GM12878 (cell line): ENCODE measurements around the gene SEC14L1. TPM values are rescaled to one million over a fixed set of nuclear protein-coding genes. Genes with fewer than 3 reads are reported as not detected.

Source experiments
- ATAC-seq: fragments of 200-7000 bp; cut with Tn5 transposase; 3 replicates; pipeline ENCODE4 v1.9.1; 2020; ENCODE audit warnings: mild to moderate bottlenecking, moderate library complexity
- BruUV-seq: library from RNA; stranded (reverse); fragments of 400-500 nt; replicated peaks from 2 replicates; lab custom pipeline; 2021; lab: Mats Ljungman, UMichigan
- CTCF ChIA-PET: fragments of 300-600 bp; sonication (Branson Sonifier 250); formaldehyde crosslinking; extraction: SDS; loops from one replicate; lab custom pipeline; 2021; ENCODE audit warnings: inconsistent platforms; lab: Yijun Ruan, JAX
- POLR2A ChIA-PET: fragments of 350-600 bp; formaldehyde crosslinking; extraction: SDS; loops from one replicate; lab custom pipeline; 2021; ENCODE audit warnings: inconsistent platforms; lab: Charles Lee
- RAD21 ChIA-PET: fragments of 300-600 bp; sonication (Branson Sonifier 250); formaldehyde crosslinking; loops from one replicate; lab custom pipeline; 2023; ENCODE audit warnings: antibody characterized with exemption; ENCODE audit not compliant: unreplicated experiment; lab: Charles Lee
- SMC1A ChIA-PET: fragments of 300-600 bp; sonication (Branson Sonifier 250); formaldehyde crosslinking; loops from one replicate; lab custom pipeline; 2023; ENCODE audit not compliant: unreplicated experiment, uncharacterized antibody; lab: Charles Lee
- DNase-seq: peaks from one replicate; pipeline ENCODE4 v3.0.0-alpha.2; 2011; ENCODE audit warnings: low read depth, low spot score
- FAIRE-seq: peaks from 3 replicates; lab custom pipeline; 2011; peaks lifted over from hg19 to GRCh38; lab: Jason Lieb, UNC
- H2AFZ ChIP-seq: 2 replicates; pipeline ENCODE4 v1.6.0; 2011; ENCODE audit warnings: low read depth, low read length, control low read depth; ENCODE audit not compliant: control insufficient read depth
- H3K27ac ChIP-seq: 2 replicates; pipeline ENCODE4 v1.5.1; 2011; ENCODE audit warnings: control low read depth; ENCODE audit not compliant: control insufficient read depth, insufficient read depth
- H3K27me3 ChIP-seq, 2 experiments: replicated peaks in 1 of 2; 2 replicates each; pipeline versions ENCODE4 v1.6.0 to v1.6.1; 2011; ENCODE audit warnings: low read length in 1 of 2; ENCODE audit not compliant: control insufficient read depth in 2 of 2, insufficient read depth in 2 of 2
- H3K36me3 ChIP-seq, 2 experiments: 2 replicates each; pipeline ENCODE4 v1.5.1; 2011; ENCODE audit warnings: low read length in 1 of 2; ENCODE audit not compliant: control insufficient read depth in 2 of 2, insufficient read depth in 2 of 2
- H3K4me1 ChIP-seq: 2 replicates; pipeline ENCODE4 v1.6.1; 2011; ENCODE audit warnings: mild to moderate bottlenecking, low read length, moderate library complexity, mixed read lengths; ENCODE audit not compliant: control insufficient read depth, insufficient read depth
- H3K4me2 ChIP-seq: 2 replicates; pipeline ENCODE4 v1.6.0; 2011; ENCODE audit warnings: control low read depth; ENCODE audit not compliant: control insufficient read depth, insufficient read depth
- H3K4me3 ChIP-seq: fragments of 200-600 bp; sonication (generic); 2 replicates; pipeline ENCODE4 v1.5.1; 2016
- H3K79me2 ChIP-seq: 2 replicates; pipeline ENCODE4 v1.6.0; 2011; ENCODE audit warnings: low read length; ENCODE audit not compliant: control insufficient read depth, insufficient read depth
- H3K9ac ChIP-seq: 2 replicates; pipeline ENCODE4 v1.8.0; 2011; ENCODE audit warnings: low read length, control low read depth, mixed read lengths; ENCODE audit not compliant: control insufficient read depth, insufficient read depth
- H3K9me3 ChIP-seq: replicated peaks from 3 replicates; pipeline ENCODE4 v1.5.1; 2011; ENCODE audit warnings: mild to moderate bottlenecking, low read length; ENCODE audit not compliant: control insufficient read depth, insufficient read depth
- H4K20me1 ChIP-seq: 2 replicates; pipeline ENCODE4 v1.6.0; 2011; ENCODE audit not compliant: control insufficient read depth, insufficient read depth
- BHLHE40 ChIP-seq, 2 experiments: fragments of 450-650 bp in 1 of 2; IDR thresholded peaks; 2 replicates each; pipeline ENCODE4 v1.6.1; 2011 to 2017; ENCODE audit warnings: low read depth in 2 of 2, borderline replicate concordance in 1 of 2, improper control_type of control experiment in 1 of 2, low read length in 1 of 2, mild to moderate bottlenecking in 1 of 2
- EP300 ChIP-seq, 2 experiments: fragments of 150-350 bp in 1 of 2; IDR thresholded peaks; 2 replicates each; pipeline ENCODE4 v1.6.1; 2011 to 2012; ENCODE audit warnings: low read depth in 2 of 2, low read length in 2 of 2, borderline replicate concordance in 1 of 2, improper control_type of control experiment in 1 of 2, inconsistent platforms in 1 of 2; ENCODE audit not compliant: control insufficient read depth in 1 of 2
- JUNB ChIP-seq: IDR thresholded peaks from 2 replicates; pipeline ENCODE4 v1.6.1; 2016; ENCODE audit warnings: antibody characterized with exemption, mild to moderate bottlenecking
- MEF2A ChIP-seq: IDR thresholded peaks from 2 replicates; pipeline ENCODE4 v1.6.1; 2011; ENCODE audit warnings: low read depth, mild to moderate bottlenecking, low read length, moderate library complexity; ENCODE audit not compliant: insufficient read depth
- MXI1 ChIP-seq: fragments of 150-350 bp; IDR thresholded peaks from 2 replicates; pipeline ENCODE4 v1.6.1; 2011; ENCODE audit warnings: low read depth, mild to moderate bottlenecking, inconsistent platforms, low read length, improper control_type of control experiment
- NBN ChIP-seq: fragments of 450-650 bp; IDR thresholded peaks from 2 replicates; pipeline ENCODE4 v1.6.1; 2016
- RAD51 ChIP-seq: fragments of 450-650 bp; IDR thresholded peaks from 2 replicates; pipeline ENCODE4 v1.6.1; 2016; ENCODE audit warnings: moderate library complexity, mild to moderate bottlenecking, inconsistent platforms
- WGBS: methylation state at CpG from one replicate; pipeline ENCODE4 v1.1.6; 2016; ENCODE audit warnings: low lambda C conversion rate; ENCODE audit not compliant: insufficient replicate concordance, insufficient coverage; ENCODE audit errors: missing lambda C conversion rate; 5-methylcytosine and 5-hydroxymethylcytosine counted together
- in situ Hi-C: fragments of 300-500 bp; cut with MboI; formaldehyde crosslinking; loops from 9 replicates; pipeline ENCODE4 v1.14.3; 2018; ENCODE audit warnings: mixed read lengths
- intact Hi-C: fragments of 100-400 bp; cut with micrococcal nuclease; formaldehyde crosslinking; loops from one replicate; pipeline ENCODE4 v1.14.2; 2022; ENCODE audit not compliant: unreplicated experiment
- polyA plus RNA-seq, 11 experiments: library from polyadenylated mRNA; depleted of rRNA in 4 of 11; unstranded in 6 of 11; stranded (reverse) in 5 of 11; fragments of >200 nt; fragmentation: Nextera tagmentation in 4 of 11; fragmentation: Illumina TruSeq in 1 of 11; extraction: Ambion mirVana in 4 of 11; extraction: Trizol in 1 of 11; gene quantifications; 1 replicate in 1 of 11; 2 replicates in 10 of 11; pipeline versions ENCODE4 v1.2.1 to v1.2.3, GENCODE V29; 2011 to 2016; ENCODE audit warnings: inconsistent platforms in 2 of 11, missing spikeins in 2 of 11, low read depth in 1 of 11
- total RNA-seq, 4 experiments: library from RNA; depleted of rRNA in 3 of 4; stranded (reverse); fragments of >200 nt in 3 of 4; fragmentation: Illumina TruSeq in 1 of 4; extraction: Trizol in 1 of 4; gene quantifications; 2 replicates each; pipeline versions ENCODE4 v1.2.1 to v1.2.3, GENCODE V29; 2013 to 2021

SEC14L1 gene
- total and polyA plus RNA-seq, 10 of the 15 experiments (the other 5 are each of a cell fraction or from before 2014, with no cell fraction given) = 6.3 to 66.1 (median 33.5) TPM

DNA sequence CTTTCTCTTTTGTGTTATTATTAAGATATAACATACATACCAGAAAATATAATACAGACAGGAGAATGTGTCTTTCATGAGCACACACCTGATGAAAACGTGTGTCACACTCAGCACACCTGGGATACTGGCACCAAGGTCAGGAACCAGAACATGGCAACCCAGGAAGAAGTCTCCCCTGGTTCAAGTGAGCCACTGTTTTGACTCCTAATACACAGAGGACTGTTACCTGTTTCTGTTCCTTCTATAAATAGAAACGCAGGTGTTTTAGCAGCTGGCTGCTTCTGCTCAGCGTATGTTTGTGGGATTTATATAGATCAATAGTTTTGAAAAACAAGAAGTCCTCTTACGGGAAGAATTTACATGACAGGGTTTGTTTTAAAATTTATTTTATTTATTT lies 3.5 kb downstream of the SEC14L1 start (continued):
- TF ChIP-seq EP300 (IDR thresholded peaks at IDR 0.05; ENCODE audit: borderline replicate concordance in 1 of 2, control insufficient read depth in 1 of 2, low read depth in 2 of 2, low read length in 2 of 2) = peak in 1 of 2 experiments; percentile 27; a peak in 1 of 4 replicates
- no peak for TF ChIP-seq MXI1
- peak; percentile 75 for TF ChIP-seq MEF2A
- TF ChIP-seq, all 136 proteins: peak for 7

DNA sequence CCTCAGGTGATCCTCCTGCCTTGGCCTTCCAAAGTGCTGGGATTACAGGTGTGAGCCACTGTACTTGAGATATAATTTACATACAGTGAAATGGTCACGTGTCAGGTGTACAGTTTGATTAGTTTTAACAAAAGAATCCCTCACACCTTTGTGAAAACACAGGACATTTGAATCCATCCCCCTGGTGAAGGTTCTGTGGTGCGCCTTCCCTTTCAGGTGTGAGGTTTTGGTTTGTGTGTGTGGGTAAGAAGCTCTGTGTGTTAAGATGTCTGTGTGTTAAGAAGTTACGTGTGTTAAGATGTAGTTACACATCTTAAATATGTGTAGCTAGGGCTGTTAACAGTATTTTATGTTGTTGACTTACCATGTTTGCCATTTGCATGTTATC lies 4.4 kb downstream of the SEC14L1 start:
- in situ Hi-C loops (no loop called here), intact Hi-C loops (no loop called here)
- peak overlapping the region; percentile 100 for H3K4me2 ChIP-seq
- no peak overlapping the region for H2AFZ ChIP-seq
- H3K27ac ChIP-seq = peak overlapping the region; percentile 97
- peaks cover 4% of the 10 kb centered on the region; the same call in 1 of the 2 replicates for H4K20me1 ChIP-seq
- WGBS = 32% methylated on average over 3 of the region's 3 CpGs
- H3K36me3 ChIP-seq = peaks cover 8 to 18% of the 10 kb centered on the region in 2 experiments
- H3K4me3 ChIP-seq = peak overlapping the region; percentile 69
- ChIA-PET RAD21 (interaction anchor here (0.9 to 2.8 kb wide), 17 partner anchors 16 to 175 kb away, joined by 3 to 22 read pairs (median 6); no protein-coding TSS in a partner anchor), CTCF (interaction anchor here (0.9 to 3.5 kb wide), 10 partner anchors 11 to 97 kb away, joined by 3 to 17 read pairs (median 5); no protein-coding TSS in a partner anchor), POLR2A (interaction anchor here (0.8 to 2.7 kb wide), 10 partner anchors 14 to 178 kb away, joined by 3 to 21 read pairs (median 7); no protein-coding TSS in a partner anchor), SMC1A (interaction anchor here (0.8 to 3.6 kb wide), 23 partner anchors 10 to 99 kb away, joined by 3 to 29 read pairs (median 4); no protein-coding TSS in a partner anchor)
- peak; percentile 68 for FAIRE-seq
- peak; percentile 40 for DNase-seq
- ATAC-seq = no peak
- no peaks in the 10 kb centered on the region for H3K27me3 ChIP-seq
- peak overlapping the region; percentile 86 for H3K9ac ChIP-seq
- peaks cover 43% of the 10 kb centered on the region for H3K4me1 ChIP-seq
- peaks cover 85% of the 10 kb centered on the region for H3K79me2 ChIP-seq
- H3K9me3 ChIP-seq = no peaks in the 10 kb centered on the region
- TSS peak; percentile 85 for BruUV-seq
- TF ChIP-seq NBN = 0 out of 2 replicates have a peak, but pooled peaks have one; percentile 7
- no peak for TF ChIP-seq JUNB
- no peak for TF ChIP-seq MXI1
- TF ChIP-seq RAD51 = peak; percentile 90
- TF ChIP-seq BHLHE40 (IDR thresholded peaks at IDR 0.05; ENCODE audit: borderline replicate concordance in 1 of 2, low read depth in 2 of 2, low read length in 1 of 2) = peak; percentile 60 to 79; a peak in 3 of 4 replicates
- TF ChIP-seq, all 136 proteins: peak for 3
